Myocyte (in vitro differentiated cells): ENCODE measurements around the gene IQGAP3. TPM values are rescaled to one million over a fixed set of nuclear protein-coding genes. Genes with fewer than 3 reads are reported as not detected.

ENCODE experiments used
- DNase-seq: peaks from one replicate; pipeline ENCODE4 v3.0.0-alpha.2; 2012; ENCODE audit warnings: low read depth
- total RNA-seq: library from RNA; depleted of rRNA; stranded (reverse); fragments of >200 nt; gene quantifications from 2 replicates; pipeline ENCODE4 v1.2.3, GENCODE V29; 2014

Gene IQGAP3
- total RNA-seq, 1 donor from 2014 or later = 0.24 TPM

GRCh38 chr1:156498432-156499193 lies 73.8 kb downstream of the IQGAP3 start:
- peak; percentile 95 for DNase-seq

DNA sequence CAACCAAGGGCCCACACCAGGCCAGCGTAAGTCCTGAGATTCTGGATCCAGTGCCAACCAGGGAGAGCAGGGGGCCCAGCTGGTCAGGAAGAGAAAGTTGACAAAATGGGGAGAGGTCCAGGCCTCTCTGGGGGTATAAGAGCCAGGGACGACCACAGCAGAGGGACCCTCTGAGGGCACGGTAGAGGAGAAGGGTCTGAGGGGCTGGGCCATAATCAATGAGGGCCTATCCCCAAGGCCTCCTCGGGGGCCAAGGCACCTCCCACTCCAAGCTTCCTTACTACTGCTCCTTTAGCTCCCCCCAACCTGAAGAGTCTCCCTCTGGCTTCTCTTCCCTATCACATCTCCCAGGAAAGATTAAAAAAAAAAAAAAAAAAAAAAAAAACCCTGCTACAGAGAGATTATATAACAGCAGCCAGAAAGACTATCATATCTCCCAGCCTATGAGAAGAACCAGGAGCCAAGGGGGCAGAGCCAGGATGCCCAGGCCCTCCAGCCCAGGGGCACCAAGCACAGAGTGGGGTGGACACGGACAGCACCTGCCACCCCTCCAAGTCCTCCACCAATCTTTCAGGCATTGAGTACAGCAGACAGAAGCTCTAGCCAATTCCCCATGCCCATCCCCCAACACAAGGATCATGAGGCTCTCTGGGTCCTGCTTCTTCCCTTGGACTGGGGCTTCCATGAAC lies 74.5 kb downstream of the IQGAP3 start:
- DNase-seq = peak; percentile 53

GRCh38 chr1:156497078-156497742 lies 75.2 kb downstream of the IQGAP3 start:
- peak; percentile 88 for DNase-seq

DNA sequence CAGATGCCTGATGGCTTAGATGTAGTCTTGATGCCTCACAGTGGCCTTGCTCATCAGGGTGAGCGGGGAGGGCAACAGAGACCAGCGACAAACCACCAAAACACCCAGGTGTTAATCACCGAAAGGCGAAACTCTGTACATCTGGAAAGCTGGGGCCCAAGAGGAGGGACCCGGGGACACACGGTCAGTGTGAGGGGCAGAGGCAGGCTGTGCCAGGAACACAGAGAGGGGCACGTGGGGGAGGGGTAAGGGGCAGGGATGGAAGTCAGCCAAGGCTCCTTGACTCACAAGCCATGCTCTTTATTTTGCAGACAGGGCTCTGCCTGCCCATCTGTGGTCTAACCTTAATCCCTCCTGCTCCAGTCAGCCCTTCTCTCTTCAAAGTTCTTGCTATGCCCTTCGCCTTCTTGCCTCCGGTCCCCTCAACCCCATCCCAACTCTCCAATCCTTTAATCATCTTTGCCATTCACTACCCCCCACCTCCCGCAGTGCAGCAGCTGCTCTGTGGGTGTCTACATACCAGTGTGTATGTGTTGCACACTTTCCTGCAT lies 76.1 kb downstream of the IQGAP3 start:
- peak; percentile 72 for DNase-seq

GRCh38 chr1:156495401-156496140 lies 76.8 kb downstream of the IQGAP3 start:
- peak; percentile 52 for DNase-seq

GRCh38 chr1:156494309-156494895 lies 78.0 kb downstream of the IQGAP3 start:
- DNase-seq = no peak

DNA sequence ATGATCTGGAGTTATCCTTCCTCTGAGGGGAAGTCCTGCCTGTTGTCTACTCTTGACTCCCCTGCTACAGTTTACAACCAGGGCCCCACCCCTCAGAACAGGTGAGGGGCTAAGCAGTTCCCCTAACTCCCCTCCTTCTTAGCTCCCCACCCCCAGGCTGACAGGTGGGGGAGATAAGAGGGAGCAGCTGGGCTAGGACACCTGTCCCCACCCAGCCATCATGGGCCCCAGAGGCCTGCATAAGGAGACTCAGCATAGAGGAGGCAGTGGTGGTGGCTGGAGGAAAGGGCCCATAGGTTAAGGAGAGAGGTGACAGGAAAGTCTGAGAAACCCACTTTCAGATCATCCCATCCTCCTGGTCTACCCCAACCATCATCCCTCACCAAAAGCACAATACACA lies 78.6 kb downstream of the IQGAP3 start:
- DNase-seq = peak; percentile 67

DNA sequence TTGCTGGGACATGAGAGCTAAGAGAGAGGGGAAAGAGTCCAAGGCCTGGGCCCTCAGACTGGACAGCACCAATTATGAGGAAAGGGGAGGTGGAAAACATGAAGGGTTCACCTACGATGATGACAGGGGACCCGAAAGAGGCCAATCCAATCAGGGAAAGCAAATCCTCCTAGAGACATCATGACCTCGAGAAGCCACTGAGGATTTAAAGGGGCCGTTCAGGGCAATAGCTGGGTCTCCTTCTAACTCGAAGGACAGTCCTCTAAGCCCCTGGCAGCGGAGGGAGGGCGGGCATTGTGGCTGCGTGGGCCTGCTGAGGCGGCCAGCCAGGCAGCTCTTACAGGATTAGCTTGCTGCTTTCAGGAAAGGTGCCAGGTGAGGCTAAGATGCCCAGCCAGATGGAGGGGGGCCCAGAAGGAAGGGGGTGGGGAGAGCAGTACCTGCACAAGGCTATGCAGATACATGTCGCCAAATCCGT lies 79.2 kb downstream of the IQGAP3 start:
- no peak for DNase-seq

- peak; percentile 84 for DNase-seq
Observed at GRCh38 chr1:156492591-156493080, 79.7 kb downstream of the IQGAP3 start.

DNA sequence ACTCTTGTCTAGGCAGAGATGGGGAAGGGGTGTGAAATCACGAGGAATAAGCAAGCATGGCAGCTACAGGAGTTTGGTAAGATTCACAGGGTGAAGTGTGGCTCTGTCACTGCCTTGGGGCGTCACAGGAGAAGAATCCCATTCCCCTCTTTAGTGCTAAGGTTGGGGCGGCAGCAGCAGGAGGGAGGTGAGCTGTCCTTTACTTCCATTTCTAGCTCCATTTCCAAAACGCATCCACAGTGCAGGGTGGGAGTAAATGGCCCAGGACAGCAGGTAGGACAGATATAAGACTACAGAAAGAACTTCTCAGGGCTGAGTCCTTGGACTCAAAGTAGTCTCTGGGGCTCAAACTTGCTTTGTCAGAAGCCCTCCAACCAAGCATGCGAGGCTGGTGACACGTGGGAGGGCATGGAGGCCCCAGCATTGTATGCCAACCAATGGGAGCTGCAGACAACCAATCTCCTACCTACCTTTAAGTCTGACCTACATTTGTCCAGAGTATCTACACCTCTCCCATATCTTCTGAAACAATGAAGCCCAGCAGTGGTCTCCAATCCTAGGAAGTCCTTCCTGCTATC lies 80.3 kb downstream of the IQGAP3 start:
- DNase-seq = no peak

GRCh38 chr1:156491151-156491949 lies 81.0 kb downstream of the IQGAP3 start:
- DNase-seq = peak; percentile 91

- DNase-seq = peak; percentile 84
Observed at GRCh38 chr1:156490401-156491032, 81.8 kb downstream of the IQGAP3 start.

- DNase-seq = no peak
Observed at GRCh38 chr1:156489935-156490293, 82.5 kb downstream of the IQGAP3 start.

DNA sequence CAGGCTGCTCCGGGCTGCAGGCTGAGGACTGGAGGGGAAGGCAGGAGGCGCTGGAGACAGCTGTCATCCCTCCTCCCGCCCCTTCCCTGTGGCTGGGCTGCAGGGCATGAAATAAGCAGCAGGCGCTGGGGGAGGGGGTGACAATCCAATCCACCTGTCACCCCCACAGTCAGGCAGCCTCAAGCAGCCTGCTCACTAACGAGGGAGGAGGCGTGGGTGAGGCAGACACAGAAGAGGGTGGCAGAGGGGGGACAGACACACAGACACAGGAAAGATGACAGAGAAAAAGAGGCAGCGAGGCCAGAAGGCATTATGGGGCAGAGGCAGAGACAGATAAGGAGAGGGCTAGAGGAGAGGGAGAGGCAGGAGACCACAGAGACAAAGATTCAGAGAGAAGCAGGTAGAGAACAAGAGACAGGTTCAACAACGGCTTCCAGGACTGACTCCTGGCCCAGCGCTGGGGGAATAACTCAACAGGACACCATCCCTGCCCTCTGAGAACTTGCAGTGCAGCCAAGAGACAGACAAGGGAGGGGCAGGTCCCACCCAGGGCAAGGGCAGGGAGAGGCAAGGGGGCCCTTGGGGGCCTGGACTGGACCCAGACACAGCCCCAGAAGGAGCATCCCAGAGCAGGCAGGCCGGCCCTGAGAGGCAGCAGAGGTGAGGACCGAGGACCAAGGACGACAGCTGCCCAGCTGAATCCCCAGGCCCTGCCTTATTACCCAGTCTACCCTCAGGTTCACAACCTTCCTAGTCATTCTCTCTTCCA lies 83.0 kb downstream of the IQGAP3 start:
- DNase-seq = peak; percentile 97

GRCh38 chr1:156488566-156489165 lies 83.7 kb downstream of the IQGAP3 start:
- no peak for DNase-seq

DNA sequence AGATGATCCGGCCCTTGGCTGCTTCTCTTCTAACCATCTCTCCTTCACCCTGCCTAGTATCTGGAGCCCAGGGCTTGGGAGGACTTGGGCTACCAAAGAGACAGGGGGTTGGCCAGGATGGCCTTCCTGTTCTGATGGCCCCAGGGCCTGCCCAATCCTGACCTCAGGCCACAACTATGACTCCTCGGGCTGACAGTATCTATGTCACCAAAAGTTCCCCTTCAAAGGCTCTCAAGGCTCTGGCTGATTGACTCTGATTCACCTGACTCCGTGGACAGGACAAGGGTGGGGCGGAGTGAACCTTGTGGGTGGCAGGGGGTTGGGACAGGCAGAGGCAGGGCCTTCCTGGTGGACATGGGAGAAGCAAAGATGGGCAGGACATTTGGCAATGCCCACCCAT lies 84.5 kb downstream of the IQGAP3 start:
- DNase-seq = peak; percentile 41
